GM19452 (cell line): ENCODE data around the gene FCMR.
A peak's percentile ranks its signal among the peaks of the same experiment; 100 is the strongest.

Experiments used
- ATAC-seq: cut with Tn5 transposase; IDR thresholded peaks from one replicate; pipeline ENCODE4 v1.9.1; 2021; ENCODE audit not compliant: unreplicated experiment

FCMR gene

GRCh38 chr1:206921772-206922265 is at the start of gene FCMR:
Gene FCMR, minus strand, starts transcription at chr1:206921941. Its CDS starts 87 bp downstream, at chr1:206921854.
- no peak for ATAC-seq

GRCh38 chr1:206971029-206971655 is 49.4 kb upstream of the FCMR start:
- ATAC-seq: peak; percentile 50

- no peak for ATAC-seq
These were observed 48.7 kb upstream of the FCMR start, which contains the start of gene FCAMR for GRCh38 chr1:206970446-206970845. Gene FCAMR, minus strand, starts transcription at chr1:206970460. Its CDS starts 335 bp downstream, at chr1:206970125.

GRCh38 chr1:206969090-206969489 is 47.3 kb upstream of the FCMR start:
- no peak for ATAC-seq

GRCh38 chr1:206967096-206967849 is 45.5 kb upstream of the FCMR start:
- ATAC-seq: peak; percentile 77

- no peak for ATAC-seq
These were observed 44.0 kb upstream of the FCMR start for GRCh38 chr1:206965781-206966180.

- ATAC-seq: no peak
These were observed 42.0 kb upstream of the FCMR start for GRCh38 chr1:206963740-206964139.

GRCh38 chr1:206963119-206963712 is 41.5 kb upstream of the FCMR start:
- no peak for ATAC-seq

GRCh38 chr1:206962272-206962671 is 40.5 kb upstream of the FCMR start:
- ATAC-seq: no peak

- ATAC-seq: no peak
These were observed 39.9 kb upstream of the FCMR start for GRCh38 chr1:206961668-206962067.

- no peak for ATAC-seq
These were observed 39.1 kb upstream of the FCMR start for GRCh38 chr1:206960676-206961386.

- no peak for ATAC-seq
These were observed 36.4 kb upstream of the FCMR start for GRCh38 chr1:206958144-206958543.

GRCh38 chr1:206957639-206958038 is 35.9 kb upstream of the FCMR start:
- no peak for ATAC-seq

- no peak for ATAC-seq
These were observed 34.0 kb upstream of the FCMR start for GRCh38 chr1:206955476-206956451.

GRCh38 chr1:206954459-206955342 is 33.0 kb upstream of the FCMR start:
- ATAC-seq: no peak

GRCh38 chr1:206953626-206954025 is 31.9 kb upstream of the FCMR start:
- no peak for ATAC-seq

GRCh38 chr1:206953126-206953525 is 31.4 kb upstream of the FCMR start:
- ATAC-seq: no peak

- ATAC-seq: no peak
These were observed 30.4 kb upstream of the FCMR start for GRCh38 chr1:206952171-206952570.
